Lower leg skin (tissue), 3 donors: ENCODE data around the gene PNMT.

Source experiments
- POLR2A ChIP-seq, 2 donors: fragments of 450-650 bp; IDR thresholded peaks; one replicate each; pipeline ENCODE4 v1.6.1; 2016 to 2017; ENCODE audit warnings: antibody characterized with exemption in 2 of 2, mild to moderate bottlenecking in 1 of 2, moderate library complexity in 1 of 2
- TF ChIP-seq, protein P1 (sequence below), 3 donors: fragments of 450-650 bp; IDR thresholded peaks; one replicate each; pipeline ENCODE4 v1.5.1; 2016; ENCODE audit warnings: antibody characterized with exemption in 3 of 3, mild to moderate bottlenecking in 3 of 3, moderate library complexity in 2 of 3

DNA sequence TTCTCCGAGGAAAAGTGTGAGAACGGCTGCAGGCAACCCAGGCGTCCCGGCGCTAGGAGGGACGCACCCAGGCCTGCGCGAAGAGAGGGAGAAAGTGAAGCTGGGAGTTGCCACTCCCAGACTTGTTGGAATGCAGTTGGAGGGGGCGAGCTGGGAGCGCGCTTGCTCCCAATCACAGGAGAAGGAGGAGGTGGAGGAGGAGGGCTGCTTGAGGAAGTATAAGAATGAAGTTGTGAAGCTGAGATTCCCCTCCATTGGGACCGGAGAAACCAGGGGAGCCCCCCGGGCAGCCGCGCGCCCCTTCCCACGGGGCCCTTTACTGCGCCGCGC, 31.5 kb downstream of the PNMT start, which contains the start of gene ERBB2:
- TF ChIP-seq, protein P1, sequence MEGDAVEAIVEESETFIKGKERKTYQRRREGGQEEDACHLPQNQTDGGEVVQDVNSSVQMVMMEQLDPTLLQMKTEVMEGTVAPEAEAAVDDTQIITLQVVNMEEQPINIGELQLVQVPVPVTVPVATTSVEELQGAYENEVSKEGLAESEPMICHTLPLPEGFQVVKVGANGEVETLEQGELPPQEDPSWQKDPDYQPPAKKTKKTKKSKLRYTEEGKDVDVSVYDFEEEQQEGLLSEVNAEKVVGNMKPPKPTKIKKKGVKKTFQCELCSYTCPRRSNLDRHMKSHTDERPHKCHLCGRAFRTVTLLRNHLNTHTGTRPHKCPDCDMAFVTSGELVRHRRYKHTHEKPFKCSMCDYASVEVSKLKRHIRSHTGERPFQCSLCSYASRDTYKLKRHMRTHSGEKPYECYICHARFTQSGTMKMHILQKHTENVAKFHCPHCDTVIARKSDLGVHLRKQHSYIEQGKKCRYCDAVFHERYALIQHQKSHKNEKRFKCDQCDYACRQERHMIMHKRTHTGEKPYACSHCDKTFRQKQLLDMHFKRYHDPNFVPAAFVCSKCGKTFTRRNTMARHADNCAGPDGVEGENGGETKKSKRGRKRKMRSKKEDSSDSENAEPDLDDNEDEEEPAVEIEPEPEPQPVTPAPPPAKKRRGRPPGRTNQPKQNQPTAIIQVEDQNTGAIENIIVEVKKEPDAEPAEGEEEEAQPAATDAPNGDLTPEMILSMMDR (IDR thresholded peaks at IDR 0.05): no peak
- no peak for TF ChIP-seq POLR2A (IDR thresholded peaks at IDR 0.05)
